Thyroid gland (tissue), 4 donors: ENCODE measurements around the gene ACVRL1. TPM values are rescaled to one million over a fixed set of nuclear protein-coding genes. Genes with fewer than 3 reads are reported as not detected.
A peak's percentile ranks its signal among the peaks of the same experiment; 100 is the strongest.

ENCODE experiments used
- DNase-seq, 2 donors: peaks; one replicate each; pipeline ENCODE4 v3.0.0-alpha.2; 2019
- H3K27ac ChIP-seq, 3 donors: fragments of 200-600 bp; sonication (generic); 1 replicate in 2 of 3; 2 replicates in 1 of 3; pipeline ENCODE4 v1.5.1; 2016 to 2019; ENCODE audit warnings: mild to moderate bottlenecking in 1 of 3, moderate library complexity in 1 of 3
- H3K27me3 ChIP-seq: fragments of 200-600 bp; sonication (generic); one replicate; pipeline ENCODE4 v1.5.1; 2019
- H3K36me3 ChIP-seq, 2 donors: fragments of 200-600 bp; sonication (generic); one replicate each; pipeline ENCODE4 v1.5.1; 2016 to 2019
- H3K4me1 ChIP-seq, 2 donors: fragments of 200-600 bp; sonication (generic); one replicate each; pipeline ENCODE4 v1.5.1; 2017 to 2019
- H3K4me3 ChIP-seq, 3 donors: fragments of 200-600 bp; sonication (generic); replicated peaks in 1 of 3; 1 replicate in 2 of 3; 2 replicates in 1 of 3; pipeline ENCODE4 v1.5.1; 2016; ENCODE audit warnings: mild to moderate bottlenecking in 1 of 3
- H3K9me3 ChIP-seq: fragments of 200-600 bp; sonication (generic); one replicate; pipeline ENCODE4 v1.5.1; 2017
- POLR2A ChIP-seq, 2 donors: fragments of 450-650 bp; IDR thresholded peaks; one replicate each; pipeline ENCODE4 v1.6.1; 2017; ENCODE audit warnings: antibody characterized with exemption in 2 of 2, mild to moderate bottlenecking in 2 of 2, moderate library complexity in 1 of 2
- WGBS, 2 donors: methylation state at CpG; one replicate each; pipeline ENCODE4 v1.1.5; 2017; 5-methylcytosine and 5-hydroxymethylcytosine counted together
- intact Hi-C: fragments of 100-400 bp; cut with DNase I; formaldehyde crosslinking; loops from one replicate; pipeline ENCODE4 v1.15.1; 2023
- total RNA-seq, 4 donors: library from RNA; depleted of rRNA; stranded (reverse); fragments of >200 nt; gene quantifications; one replicate each; pipeline ENCODE4 v1.2.3, GENCODE V29; 2016
- TF ChIP-seq, protein P1 (sequence below), 6 experiments: fragments of 200-600 bp in 3 of 6; fragments of 450-650 bp in 3 of 6; sonication (generic) in 3 of 6; IDR thresholded peaks; one replicate each; pipeline ENCODE4 v1.5.1; 2016 to 2019; ENCODE audit warnings: antibody characterized with exemption in 6 of 6, mild to moderate bottlenecking in 2 of 6, inconsistent platforms in 1 of 6, moderate library complexity in 1 of 6

ACVRL1 gene
- total RNA-seq, 4 donors from 2014 or later = 61.9 to 133 (median 84.2) TPM

- WGBS, 2 donors = 97 to 98% methylated on average over 2 of the region's 2 CpGs
- no peak for DNase-seq
- no peak overlapping the region for H3K27ac ChIP-seq
- TF ChIP-seq POLR2A (IDR thresholded peaks at IDR 0.05) = no peak
- TF ChIP-seq, protein P1, sequence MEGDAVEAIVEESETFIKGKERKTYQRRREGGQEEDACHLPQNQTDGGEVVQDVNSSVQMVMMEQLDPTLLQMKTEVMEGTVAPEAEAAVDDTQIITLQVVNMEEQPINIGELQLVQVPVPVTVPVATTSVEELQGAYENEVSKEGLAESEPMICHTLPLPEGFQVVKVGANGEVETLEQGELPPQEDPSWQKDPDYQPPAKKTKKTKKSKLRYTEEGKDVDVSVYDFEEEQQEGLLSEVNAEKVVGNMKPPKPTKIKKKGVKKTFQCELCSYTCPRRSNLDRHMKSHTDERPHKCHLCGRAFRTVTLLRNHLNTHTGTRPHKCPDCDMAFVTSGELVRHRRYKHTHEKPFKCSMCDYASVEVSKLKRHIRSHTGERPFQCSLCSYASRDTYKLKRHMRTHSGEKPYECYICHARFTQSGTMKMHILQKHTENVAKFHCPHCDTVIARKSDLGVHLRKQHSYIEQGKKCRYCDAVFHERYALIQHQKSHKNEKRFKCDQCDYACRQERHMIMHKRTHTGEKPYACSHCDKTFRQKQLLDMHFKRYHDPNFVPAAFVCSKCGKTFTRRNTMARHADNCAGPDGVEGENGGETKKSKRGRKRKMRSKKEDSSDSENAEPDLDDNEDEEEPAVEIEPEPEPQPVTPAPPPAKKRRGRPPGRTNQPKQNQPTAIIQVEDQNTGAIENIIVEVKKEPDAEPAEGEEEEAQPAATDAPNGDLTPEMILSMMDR (IDR thresholded peaks at IDR 0.05) = no peak
- intact Hi-C loops = no loop called here
- no peaks in the 10 kb centered on the region for H3K27me3 ChIP-seq
- no peak overlapping the region for H3K4me3 ChIP-seq
- H3K4me1 ChIP-seq = peaks cover 23 to 39% of the 10 kb centered on the region in 2 donors
- no peaks in the 10 kb centered on the region for H3K9me3 ChIP-seq
- no peaks in the 10 kb centered on the region for H3K36me3 ChIP-seq
These were observed 62.3 kb downstream of the ACVRL1 start for GRCh38 chr12:51969643-51970042.

GRCh38 chr12:51970904-51971646, 63.8 kb downstream of the ACVRL1 start:
- no peak overlapping the region for H3K27ac ChIP-seq
- H3K4me3 ChIP-seq = no peak overlapping the region
- intact Hi-C loops = no loop called here
- H3K9me3 ChIP-seq = no peaks in the 10 kb centered on the region
- no peaks in the 10 kb centered on the region for H3K27me3 ChIP-seq
- peaks cover 28 to 45% of the 10 kb centered on the region in 2 donors for H3K4me1 ChIP-seq
- TF ChIP-seq, protein P1 (IDR thresholded peaks at IDR 0.05) = peak in 2 of 6 experiments; percentile 9 to 39
- no peak for TF ChIP-seq POLR2A (IDR thresholded peaks at IDR 0.05)
- WGBS, 2 donors = 77 to 85% methylated on average over 13 of the region's 13 CpGs
- no peak for DNase-seq
- peaks cover 4 to 6% of the 10 kb centered on the region in 2 donors for H3K36me3 ChIP-seq

GRCh38 chr12:51971679-51972421, 64.5 kb downstream of the ACVRL1 start:
- DNase-seq = no peak
- peaks cover 30 to 45% of the 10 kb centered on the region in 2 donors for H3K4me1 ChIP-seq
- no peak overlapping the region for H3K27ac ChIP-seq
- H3K9me3 ChIP-seq = no peaks in the 10 kb centered on the region
- H3K36me3 ChIP-seq = peaks cover 4 to 14% of the 10 kb centered on the region in 2 donors
- H3K27me3 ChIP-seq = no peaks in the 10 kb centered on the region
- H3K4me3 ChIP-seq = no peak overlapping the region
- TF ChIP-seq, protein P1 (IDR thresholded peaks at IDR 0.05) = no peak
- no peak for TF ChIP-seq POLR2A (IDR thresholded peaks at IDR 0.05)
- intact Hi-C loops = no loop called here
- WGBS, 2 donors = 67 to 77% methylated on average over 4 of the region's 4 CpGs

GRCh38 chr12:51972422-51972812, 65.1 kb downstream of the ACVRL1 start:
- no peak for TF ChIP-seq POLR2A (IDR thresholded peaks at IDR 0.05)
- intact Hi-C loops = no loop called here
- Histone ChIP-seq H3K4me3 (no peak overlapping the region), H3K27ac (no peak overlapping the region), H3K36me3 (peaks cover 4 to 15% of the 10 kb centered on the region in 2 donors), H3K4me1 (peaks cover 34 to 45% of the 10 kb centered on the region in 2 donors), H3K27me3 (no peaks in the 10 kb centered on the region), H3K9me3 (no peaks in the 10 kb centered on the region)
- WGBS, 2 donors = 81 to 91% methylated on average over 5 of the region's 5 CpGs
- no peak for DNase-seq

GRCh38 chr12:51972849-51973273, 65.6 kb downstream of the ACVRL1 start:
- Histone ChIP-seq H3K36me3 (peaks cover 4 to 15% of the 10 kb centered on the region in 2 donors), H3K27ac (peak overlapping the region in 1 of 3 donors; percentile 37), H3K27me3 (no peaks in the 10 kb centered on the region), H3K4me1 (peaks cover 35 to 47% of the 10 kb centered on the region in 2 donors), H3K4me3 (no peak overlapping the region), H3K9me3 (no peaks in the 10 kb centered on the region)
- 64 to 68% methylated on average over 9 of the region's 9 CpGs for WGBS, 2 donors
- no peak for TF ChIP-seq POLR2A (IDR thresholded peaks at IDR 0.05)
- TF ChIP-seq, protein P1 (IDR thresholded peaks at IDR 0.05) = no peak
- DNase-seq = peak in 1 of 2 donors; percentile 20
- intact Hi-C loops = no loop called here

Other genes starting within 250 kb of the ACVRL1 start
- 1 to 10 TPM in 2 of 4 donors, under 1 TPM in 2; 0.45 to 1.6 (median 1.1) TPM for gene FIGNL2, start 58.8 kb upstream of the ACVRL1 start, total RNA-seq
- gene ANKRD33, start 19.4 kb upstream of the ACVRL1 start, total RNA-seq = not detected
- 10 to 100 TPM; 13.7 to 19.9 (median 19.2) TPM for gene ACVR1B, start 44.2 kb downstream of the ACVRL1 start, total RNA-seq
- 10 to 100 TPM in 3 of 4 donors, 1 to 10 TPM in 1; 9.8 to 20.8 (median 14.5) TPM for gene TAMALIN, start 99.4 kb downstream of the ACVRL1 start, total RNA-seq
- gene NR4A1, start 143.9 kb downstream of the ACVRL1 start, total RNA-seq = 100 to 1,000 TPM in 1 of 4 donors, 10 to 100 TPM in 3; 46.3 to 156 (median 83.5) TPM
- 10 to 100 TPM; 40.7 to 61.1 (median 48.0) TPM for gene ATG101, start 162.5 kb downstream of the ACVRL1 start, total RNA-seq
- gene SMIM41, start 172.2 kb downstream of the ACVRL1 start, total RNA-seq = under 1 TPM in 1 of 4 donors, not detected in 3; 0.67 TPM